ENCODE measurements around the gene BST2.

BST2 gene

GRCh38 chr19:17401628-17402027 lies 3.8 kb downstream of the BST2 start:
- no peak for TF ChIP-seq MAX (IDR thresholded peaks at IDR 0.05)
- no peak for TF ChIP-seq EP300 (IDR thresholded peaks at IDR 0.05; ENCODE audit: borderline replicate concordance)
- no peak for TF ChIP-seq TAF1 (IDR thresholded peaks at IDR 0.05; ENCODE audit: low read depth)
- TF ChIP-seq EGR1 (IDR thresholded peaks at IDR 0.05), result no peak
- no peak for TF ChIP-seq TEAD4 (IDR thresholded peaks at IDR 0.05)
- no peak for TF ChIP-seq USF1 (IDR thresholded peaks at IDR 0.05)
- TF ChIP-seq CEBPB (IDR thresholded peaks at IDR 0.05), result no peak
- TF ChIP-seq ZBTB7A (IDR thresholded peaks at IDR 0.05; ENCODE audit: low read depth), result no peak
- no peak for TF ChIP-seq RAD21 (IDR thresholded peaks at IDR 0.05; ENCODE audit: low read depth)
- no peak for TF ChIP-seq REST (IDR thresholded peaks at IDR 0.05; ENCODE audit: low read depth)
- TF ChIP-seq CREB1 (IDR thresholded peaks at IDR 0.05; ENCODE audit: low read depth), result no peak
- no peak for TF ChIP-seq NFIC (IDR thresholded peaks at IDR 0.05)
- TF ChIP-seq YY1 (IDR thresholded peaks at IDR 0.05; ENCODE audit: low read depth), result no peak
- no peak for TF ChIP-seq FOXM1 (IDR thresholded peaks at IDR 0.05; ENCODE audit: borderline replicate concordance, low read depth)
- no peak for TF ChIP-seq TCF12 (IDR thresholded peaks at IDR 0.05; ENCODE audit: low read depth)

- TF ChIP-seq FOXM1 (IDR thresholded peaks at IDR 0.05; ENCODE audit: borderline replicate concordance, low read depth) (no peak), CREB1 (IDR thresholded peaks at IDR 0.05; ENCODE audit: low read depth) (no peak), REST (IDR thresholded peaks at IDR 0.05; ENCODE audit: low read depth) (no peak), YY1 (IDR thresholded peaks at IDR 0.05; ENCODE audit: low read depth) (no peak), EGR1 (IDR thresholded peaks at IDR 0.05) (no peak), MAX (IDR thresholded peaks at IDR 0.05) (no peak), NFIC (IDR thresholded peaks at IDR 0.05) (no peak), TCF12 (IDR thresholded peaks at IDR 0.05; ENCODE audit: low read depth) (no peak), CEBPB (IDR thresholded peaks at IDR 0.05) (no peak), TAF1 (IDR thresholded peaks at IDR 0.05; ENCODE audit: low read depth) (no peak), TEAD4 (IDR thresholded peaks at IDR 0.05) (no peak), RAD21 (IDR thresholded peaks at IDR 0.05; ENCODE audit: low read depth) (no peak), USF1 (IDR thresholded peaks at IDR 0.05) (no peak), EP300 (IDR thresholded peaks at IDR 0.05; ENCODE audit: borderline replicate concordance) (no peak), ZBTB7A (IDR thresholded peaks at IDR 0.05; ENCODE audit: low read depth) (no peak)
Observed at GRCh38 chr19:17398902-17399527, 6.4 kb downstream of the BST2 start.

- TF ChIP-seq RAD21 (IDR thresholded peaks at IDR 0.05; ENCODE audit: low read depth), result peak; percentile 76
- no peak for TF ChIP-seq CEBPB (IDR thresholded peaks at IDR 0.05)
Observed at GRCh38 chr19:17394891-17395415, 10.5 kb downstream of the BST2 start.

- TF ChIP-seq EGR1 (IDR thresholded peaks at IDR 0.05), result no peak
- TF ChIP-seq YY1 (IDR thresholded peaks at IDR 0.05; ENCODE audit: low read depth), result no peak
- no peak for TF ChIP-seq TEAD4 (IDR thresholded peaks at IDR 0.05)
- TF ChIP-seq RAD21 (IDR thresholded peaks at IDR 0.05; ENCODE audit: low read depth), result no peak
- no peak for TF ChIP-seq REST (IDR thresholded peaks at IDR 0.05; ENCODE audit: low read depth)
- no peak for TF ChIP-seq FOXM1 (IDR thresholded peaks at IDR 0.05; ENCODE audit: borderline replicate concordance, low read depth)
- TF ChIP-seq EP300 (IDR thresholded peaks at IDR 0.05; ENCODE audit: borderline replicate concordance), result no peak
- no peak for TF ChIP-seq CREB1 (IDR thresholded peaks at IDR 0.05; ENCODE audit: low read depth)
- no peak for TF ChIP-seq NFIC (IDR thresholded peaks at IDR 0.05)
Observed at GRCh38 chr19:17393914-17394313, 11.5 kb downstream of the BST2 start, which contains the start of gene CCDC194. Gene CCDC194 (minus strand): TSS chr19:17394196. CDS start chr19:17394158, 38 bp downstream.
